MG63 (cell line): Measurements from ENCODE around the gene LSP1. TPM values are rescaled to one million over a fixed set of nuclear protein-coding genes. Genes with fewer than 3 reads are reported as not detected.

ENCODE experiments used
- DNase-seq: peaks from one replicate; pipeline ENCODE4 v3.0.0-alpha.2; 2020
- H3K27me3 ChIP-seq: fragments of 250-450 bp; sonication (Bioruptor Pico); 2 replicates; pipeline ENCODE4 v1.5.1; 2020; ENCODE audit warnings: mild to moderate bottlenecking, moderate library complexity
- H3K36me3 ChIP-seq: fragments of 250-450 bp; sonication (Bioruptor Pico); 2 replicates; pipeline ENCODE4 v1.5.1; 2020; ENCODE audit warnings: mild to moderate bottlenecking, moderate library complexity
- H3K4me3 ChIP-seq: fragments of 250-450 bp; sonication (Bioruptor Pico); 2 replicates; pipeline ENCODE4 v1.5.1; 2020; ENCODE audit warnings: mild to moderate bottlenecking, moderate library complexity
- H3K9me3 ChIP-seq: fragments of 250-450 bp; sonication (Bioruptor Pico); 2 replicates; pipeline ENCODE4 v1.5.1; 2020; ENCODE audit warnings: mild to moderate bottlenecking, moderate library complexity
- total RNA-seq: library from RNA; depleted of rRNA; stranded (reverse); fragments of >200 nt; shearing (Covaris generic); gene quantifications from 2 replicates; pipeline ENCODE4 v1.2.3, GENCODE V29; 2014; ENCODE audit warnings: low replicate concordance

LSP1 gene
- total RNA-seq, 1 experiment from 2014 or later: 66.6 TPM

- Histone ChIP-seq H3K9me3 (no peaks in the 10 kb centered on the region), H3K27me3 (no peaks in the 10 kb centered on the region), H3K4me3 (no peak overlapping the region), H3K36me3 (no peaks in the 10 kb centered on the region)
- no peak for DNase-seq
Observed at GRCh38 chr11:1920128-1920908, 67.4 kb downstream of the LSP1 start.

GRCh38 chr11:1920909-1921573, 68.2 kb downstream of the LSP1 start:
- H3K4me3 ChIP-seq: no peak overlapping the region
- no peaks in the 10 kb centered on the region for H3K36me3 ChIP-seq
- H3K9me3 ChIP-seq: no peaks in the 10 kb centered on the region
- no peak for DNase-seq
- H3K27me3 ChIP-seq: no peaks in the 10 kb centered on the region

- no peaks in the 10 kb centered on the region for H3K36me3 ChIP-seq
- H3K27me3 ChIP-seq: no peaks in the 10 kb centered on the region
- H3K4me3 ChIP-seq: no peak overlapping the region
- no peaks in the 10 kb centered on the region for H3K9me3 ChIP-seq
- no peak for DNase-seq
Observed at GRCh38 chr11:1921574-1922141, 68.8 kb downstream of the LSP1 start.

GRCh38 chr11:1922481-1923081, 69.7 kb downstream of the LSP1 start:
- Histone ChIP-seq H3K36me3 (no peaks in the 10 kb centered on the region), H3K27me3 (no peaks in the 10 kb centered on the region), H3K4me3 (no peak overlapping the region), H3K9me3 (no peaks in the 10 kb centered on the region)
- no peak for DNase-seq

GRCh38 chr11:1923201-1923956, 70.5 kb downstream of the LSP1 start:
- no peaks in the 10 kb centered on the region for H3K27me3 ChIP-seq
- H3K4me3 ChIP-seq: no peak overlapping the region
- H3K36me3 ChIP-seq: no peaks in the 10 kb centered on the region
- H3K9me3 ChIP-seq: no peaks in the 10 kb centered on the region
- no peak for DNase-seq

GRCh38 chr11:1924181-1924580, 71.3 kb downstream of the LSP1 start:
- no peaks in the 10 kb centered on the region for H3K27me3 ChIP-seq
- no peaks in the 10 kb centered on the region for H3K36me3 ChIP-seq
- no peak overlapping the region for H3K4me3 ChIP-seq
- H3K9me3 ChIP-seq: no peaks in the 10 kb centered on the region
- no peak for DNase-seq

- no peak for DNase-seq
- Histone ChIP-seq H3K4me3 (no peak overlapping the region), H3K36me3 (no peaks in the 10 kb centered on the region), H3K27me3 (no peaks in the 10 kb centered on the region), H3K9me3 (no peaks in the 10 kb centered on the region)
Observed at GRCh38 chr11:1924646-1925372, 71.9 kb downstream of the LSP1 start.

GRCh38 chr11:1925373-1926155, 72.7 kb downstream of the LSP1 start:
- Histone ChIP-seq H3K9me3 (no peaks in the 10 kb centered on the region), H3K27me3 (no peaks in the 10 kb centered on the region), H3K4me3 (no peak overlapping the region), H3K36me3 (no peaks in the 10 kb centered on the region)
- DNase-seq: no peak

GRCh38 chr11:1926156-1927025, 73.5 kb downstream of the LSP1 start:
- no peaks in the 10 kb centered on the region for H3K36me3 ChIP-seq
- no peak for DNase-seq
- no peak overlapping the region for H3K4me3 ChIP-seq
- no peaks in the 10 kb centered on the region for H3K27me3 ChIP-seq
- no peaks in the 10 kb centered on the region for H3K9me3 ChIP-seq

GRCh38 chr11:1927026-1927847, 74.4 kb downstream of the LSP1 start:
- Histone ChIP-seq H3K9me3 (no peaks in the 10 kb centered on the region), H3K4me3 (no peak overlapping the region), H3K27me3 (no peaks in the 10 kb centered on the region), H3K36me3 (no peaks in the 10 kb centered on the region)
- DNase-seq: no peak

GRCh38 chr11:1927848-1928469, 75.1 kb downstream of the LSP1 start:
- Histone ChIP-seq H3K36me3 (no peaks in the 10 kb centered on the region), H3K4me3 (no peak overlapping the region), H3K27me3 (no peaks in the 10 kb centered on the region), H3K9me3 (no peaks in the 10 kb centered on the region)
- no peak for DNase-seq

- no peak overlapping the region for H3K4me3 ChIP-seq
- DNase-seq: no peak
- H3K36me3 ChIP-seq: no peaks in the 10 kb centered on the region
- no peaks in the 10 kb centered on the region for H3K27me3 ChIP-seq
- H3K9me3 ChIP-seq: no peaks in the 10 kb centered on the region
Observed at GRCh38 chr11:1928470-1928890, 75.6 kb downstream of the LSP1 start.

- Histone ChIP-seq H3K9me3 (no peaks in the 10 kb centered on the region), H3K27me3 (no peaks in the 10 kb centered on the region)
- no peak for DNase-seq
Observed at GRCh38 chr11:1928891-1929541, 76.1 kb downstream of the LSP1 start.

More at GRCh38 chr11:1928891-1929541, 76.1 kb downstream of the LSP1 start:
- Histone ChIP-seq H3K4me3 (no peak overlapping the region), H3K36me3 (no peaks in the 10 kb centered on the region)
